GM12875 (cell line): ENCODE measurements around the gene PCIF1.

Experiments
- H3K4me3 ChIP-seq: one replicate; pipeline ENCODE4 v1.5.1; 2011; ENCODE audit warnings: low read depth, low read length, control low read depth
- CTCF ChIP-seq: IDR thresholded peaks from 2 replicates; pipeline ENCODE4 v1.5.1; 2011; ENCODE audit warnings: low read depth, mild to moderate bottlenecking, control low read depth, inconsistent platforms, low read length, moderate library complexity, borderline replicate concordance; ENCODE audit not compliant: insufficient read depth

PCIF1 gene

GRCh38 chr20:45933266-45934045 lies 1.0 kb upstream of the PCIF1 start:
- peak; percentile 38 for TF ChIP-seq CTCF
- peak overlapping the region; percentile 90 for H3K4me3 ChIP-seq

- TF ChIP-seq CTCF, result no peak
- peak overlapping the region; percentile 90 for H3K4me3 ChIP-seq
These were observed 367 bp upstream of the PCIF1 start for GRCh38 chr20:45934046-45934585.

- no peak for TF ChIP-seq CTCF
- H3K4me3 ChIP-seq, result peak overlapping the region; percentile 47
These were observed 1.0 kb downstream of the PCIF1 start for GRCh38 chr20:45935416-45936046.

- TF ChIP-seq CTCF, result no peak
- H3K4me3 ChIP-seq, result no peak overlapping the region
These were observed 3.3 kb downstream of the PCIF1 start for GRCh38 chr20:45937765-45938164.

GRCh38 chr20:45938727-45939438 lies 4.4 kb downstream of the PCIF1 start:
- TF ChIP-seq CTCF, result no peak
- H3K4me3 ChIP-seq, result no peak overlapping the region

- no peak overlapping the region for H3K4me3 ChIP-seq
- no peak for TF ChIP-seq CTCF
These were observed 5.6 kb downstream of the PCIF1 start for GRCh38 chr20:45940053-45940452.

- no peak overlapping the region for H3K4me3 ChIP-seq
- no peak for TF ChIP-seq CTCF
These were observed 6.0 kb downstream of the PCIF1 start for GRCh38 chr20:45940469-45940868.
